ENCODE measurements around the gene ISLR. TPM values are rescaled to one million over a fixed set of nuclear protein-coding genes. Genes with fewer than 3 reads are reported as not detected.

ISLR gene
- total RNA-seq, 1 donor from 2014 or later = 2.6 TPM

GRCh38 chr15:74196175-74196574, 22.7 kb downstream of the ISLR start:
- peaks cover 44% of the 10 kb centered on the region for H3K4me1 Mint-ChIP-seq
- no peaks in the 10 kb centered on the region for H3K9me3 Mint-ChIP-seq
- H3K27ac Mint-ChIP-seq (ENCODE audit: unreplicated experiment) = no peak overlapping the region
- no peak for DNase-seq (ENCODE audit: low read depth, low spot score)
- H3K4me3 Mint-ChIP-seq = no peak overlapping the region
- peaks cover 7% of the 10 kb centered on the region for H3K36me3 Mint-ChIP-seq (ENCODE audit: low read depth)
- H3K27me3 Mint-ChIP-seq (ENCODE audit: low read depth) = no peaks in the 10 kb centered on the region
- no peak for TF ChIP-seq CTCF (conservative IDR thresholded peaks at IDR 0.05)

DNA sequence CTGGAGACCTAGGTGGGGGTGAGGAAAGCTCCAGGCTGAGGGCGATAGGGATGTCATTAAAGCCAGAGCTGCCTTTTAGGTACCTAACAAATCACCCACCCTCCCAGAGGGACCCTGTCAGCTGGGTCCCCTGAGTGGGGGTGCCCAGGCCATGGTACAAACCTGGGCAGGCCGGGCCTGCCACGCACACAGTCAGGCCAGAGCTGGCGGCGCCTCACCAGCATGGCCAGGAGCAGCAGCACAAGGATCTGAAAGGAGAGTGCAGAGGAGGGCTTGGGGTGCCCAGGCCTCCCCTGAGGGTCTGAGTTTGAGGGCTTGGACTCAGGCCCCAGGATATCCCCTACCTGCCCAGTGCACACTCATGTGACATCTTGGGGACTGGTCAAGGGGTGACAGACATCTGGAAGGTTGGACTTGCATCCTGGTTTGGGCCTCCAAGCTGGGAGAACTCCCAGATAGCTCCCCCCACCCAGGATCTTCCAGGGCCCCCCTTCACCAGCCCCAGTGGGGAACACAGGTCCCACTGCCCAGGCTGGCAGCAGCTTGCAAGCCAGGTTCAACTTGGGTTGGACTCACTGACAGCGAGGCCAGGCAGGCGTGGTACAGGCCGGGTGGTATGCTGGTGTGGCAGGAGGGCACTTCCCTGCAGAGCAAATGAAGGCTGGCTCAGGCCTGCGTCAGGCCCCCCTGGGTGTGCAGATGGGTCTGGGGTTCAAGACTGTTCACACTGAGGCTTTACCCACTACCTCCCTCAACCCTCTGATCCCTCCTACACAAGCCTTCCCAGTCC, 23.9 kb downstream of the ISLR start:
- no peaks in the 10 kb centered on the region for H3K9me3 Mint-ChIP-seq
- H3K36me3 Mint-ChIP-seq (ENCODE audit: low read depth) = peaks cover 6% of the 10 kb centered on the region
- peaks cover 47% of the 10 kb centered on the region for H3K4me1 Mint-ChIP-seq
- no peak for DNase-seq (ENCODE audit: low read depth, low spot score)
- TF ChIP-seq CTCF (conservative IDR thresholded peaks at IDR 0.05) = no peak
- H3K4me3 Mint-ChIP-seq = no peak overlapping the region
- no peak overlapping the region for H3K27ac Mint-ChIP-seq (ENCODE audit: unreplicated experiment)
- no peaks in the 10 kb centered on the region for H3K27me3 Mint-ChIP-seq (ENCODE audit: low read depth)

GRCh38 chr15:74199297-74199652, 25.8 kb downstream of the ISLR start:
- Mint-ChIP-seq H3K4me3 (no peak overlapping the region), H3K4me1 (peaks cover 48% of the 10 kb centered on the region), H3K9me3 (no peaks in the 10 kb centered on the region), H3K27ac (ENCODE audit: unreplicated experiment) (no peak overlapping the region), H3K36me3 (ENCODE audit: low read depth) (peaks cover 2% of the 10 kb centered on the region), H3K27me3 (ENCODE audit: low read depth) (peaks cover 6% of the 10 kb centered on the region)
- no peak for TF ChIP-seq CTCF (conservative IDR thresholded peaks at IDR 0.05)
- no peak for DNase-seq (ENCODE audit: low read depth, low spot score)

- H3K27ac Mint-ChIP-seq (ENCODE audit: unreplicated experiment) = peak overlapping the region; percentile 19
- peak overlapping the region; percentile 89 for H3K4me3 Mint-ChIP-seq
- H3K27me3 Mint-ChIP-seq (ENCODE audit: low read depth) = peaks cover 6% of the 10 kb centered on the region
- H3K9me3 Mint-ChIP-seq = no peaks in the 10 kb centered on the region
- H3K4me1 Mint-ChIP-seq = peaks cover 60% of the 10 kb centered on the region
- H3K36me3 Mint-ChIP-seq (ENCODE audit: low read depth) = peaks cover 4% of the 10 kb centered on the region
- TF ChIP-seq CTCF (conservative IDR thresholded peaks at IDR 0.05) = no peak
- no peak for DNase-seq (ENCODE audit: low read depth, low spot score)
These were observed 26.9 kb downstream of the ISLR start for GRCh38 chr15:74200412-74200815.

GRCh38 chr15:74200871-74201419, 27.4 kb downstream of the ISLR start:
- Mint-ChIP-seq H3K36me3 (ENCODE audit: low read depth) (peaks cover 4% of the 10 kb centered on the region), H3K4me1 (peaks cover 62% of the 10 kb centered on the region), H3K9me3 (no peaks in the 10 kb centered on the region), H3K27me3 (ENCODE audit: low read depth) (peaks cover 6% of the 10 kb centered on the region), H3K4me3 (peak overlapping the region; percentile 89), H3K27ac (ENCODE audit: unreplicated experiment) (peak overlapping the region; percentile 19)
- DNase-seq (ENCODE audit: low read depth, low spot score) = no peak
- no peak for TF ChIP-seq CTCF (conservative IDR thresholded peaks at IDR 0.05)
